Amygdala (tissue), 56 donors: ENCODE data around the gene CACNB2.
"Not testable (repeated sequence)": the region's sequence is repeated elsewhere in the genome, so short reads cannot be mapped to it uniquely, and the experiment has no call there.

ENCODE experiments used
- DNase-seq, 56 donors: peaks; one replicate each; lab custom pipeline; 2025; lab: John Stamatoyannopoulos, UW

Gene CACNB2

GRCh38 chr10:18144396-18144795 is 4.2 kb downstream of the CACNB2 start:
- no peak for DNase-seq

GRCh38 chr10:18144928-18145327 is 4.7 kb downstream of the CACNB2 start:
- peak in 2 of 56 donors; percentile 1 to 2 for DNase-seq

GRCh38 chr10:18145652-18146051 is 5.4 kb downstream of the CACNB2 start:
- DNase-seq = no peak

- no peak for DNase-seq
These were observed 9.1 kb downstream of the CACNB2 start for GRCh38 chr10:18149196-18149800.

- no peak for DNase-seq
These were observed 11.2 kb downstream of the CACNB2 start for GRCh38 chr10:18151356-18151890.

- not testable (repeated sequence) for DNase-seq
These were observed 13.2 kb downstream of the CACNB2 start for GRCh38 chr10:18153381-18153780.

GRCh38 chr10:18155321-18155720 is 15.1 kb downstream of the CACNB2 start:
- DNase-seq = no peak

GRCh38 chr10:18156797-18157196 is 16.6 kb downstream of the CACNB2 start:
- DNase-seq = not testable (repeated sequence)

GRCh38 chr10:18157881-18158280 is 17.7 kb downstream of the CACNB2 start:
- DNase-seq = no peak

GRCh38 chr10:18158773-18159265 is 18.6 kb downstream of the CACNB2 start:
- no peak for DNase-seq

GRCh38 chr10:18159557-18159956 is 19.3 kb downstream of the CACNB2 start:
- no peak for DNase-seq

GRCh38 chr10:18162021-18162627 is 21.9 kb downstream of the CACNB2 start:
- DNase-seq = no peak

GRCh38 chr10:18164093-18164492 is 23.9 kb downstream of the CACNB2 start:
- no peak for DNase-seq

GRCh38 chr10:18164748-18165361 is 24.6 kb downstream of the CACNB2 start:
- peak in 2 of 56 donors; percentile 11 to 16 for DNase-seq

- DNase-seq = no peak
These were observed 38.7 kb downstream of the CACNB2 start for GRCh38 chr10:18178854-18179483.

GRCh38 chr10:18179891-18180290 is 39.7 kb downstream of the CACNB2 start:
- peak in 4 of 56 donors; percentile 2 to 29 (median 7) for DNase-seq

- DNase-seq = not testable (repeated sequence)
These were observed 41.2 kb downstream of the CACNB2 start for GRCh38 chr10:18181382-18181781.

- DNase-seq = no peak
These were observed 45.4 kb downstream of the CACNB2 start for GRCh38 chr10:18185621-18186020.

GRCh38 chr10:18190840-18191239 is 50.6 kb downstream of the CACNB2 start:
- DNase-seq = no peak

GRCh38 chr10:18194634-18195033 is 54.4 kb downstream of the CACNB2 start:
- no peak for DNase-seq
